ENCODE measurements around the gene ANKDD1B. TPM values are rescaled to one million over a fixed set of nuclear protein-coding genes. Genes with fewer than 3 reads are reported as not detected.

The ANKDD1B gene
- total and polyA plus RNA-seq, 9 of the 15 experiments (the other 6 are each of a cell fraction or from before 2014, with no cell fraction given): 0.04 to 0.29 (median 0.18) TPM; not detected in 1

DNA sequence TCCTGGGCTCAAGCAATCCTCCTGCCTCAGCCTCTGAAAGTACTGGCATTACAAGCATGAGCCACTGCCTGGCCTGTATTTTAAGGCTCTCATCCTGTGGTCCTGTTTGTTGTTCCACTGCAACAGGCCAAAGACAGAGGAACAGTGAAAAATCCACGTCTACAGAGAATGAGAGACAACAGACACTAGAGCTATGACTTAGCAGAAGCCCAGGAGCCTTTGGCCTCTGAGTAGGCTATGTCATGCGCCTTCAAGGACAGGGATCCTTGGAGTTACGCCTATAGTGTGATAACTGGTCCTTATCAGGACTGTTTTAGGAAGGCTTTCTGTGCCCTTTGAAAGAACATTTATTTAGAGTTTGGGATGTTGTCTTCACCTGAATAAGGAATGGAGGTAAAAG, 95.5 kb downstream of the ANKDD1B start (continued):
- TF ChIP-seq, protein P1, sequence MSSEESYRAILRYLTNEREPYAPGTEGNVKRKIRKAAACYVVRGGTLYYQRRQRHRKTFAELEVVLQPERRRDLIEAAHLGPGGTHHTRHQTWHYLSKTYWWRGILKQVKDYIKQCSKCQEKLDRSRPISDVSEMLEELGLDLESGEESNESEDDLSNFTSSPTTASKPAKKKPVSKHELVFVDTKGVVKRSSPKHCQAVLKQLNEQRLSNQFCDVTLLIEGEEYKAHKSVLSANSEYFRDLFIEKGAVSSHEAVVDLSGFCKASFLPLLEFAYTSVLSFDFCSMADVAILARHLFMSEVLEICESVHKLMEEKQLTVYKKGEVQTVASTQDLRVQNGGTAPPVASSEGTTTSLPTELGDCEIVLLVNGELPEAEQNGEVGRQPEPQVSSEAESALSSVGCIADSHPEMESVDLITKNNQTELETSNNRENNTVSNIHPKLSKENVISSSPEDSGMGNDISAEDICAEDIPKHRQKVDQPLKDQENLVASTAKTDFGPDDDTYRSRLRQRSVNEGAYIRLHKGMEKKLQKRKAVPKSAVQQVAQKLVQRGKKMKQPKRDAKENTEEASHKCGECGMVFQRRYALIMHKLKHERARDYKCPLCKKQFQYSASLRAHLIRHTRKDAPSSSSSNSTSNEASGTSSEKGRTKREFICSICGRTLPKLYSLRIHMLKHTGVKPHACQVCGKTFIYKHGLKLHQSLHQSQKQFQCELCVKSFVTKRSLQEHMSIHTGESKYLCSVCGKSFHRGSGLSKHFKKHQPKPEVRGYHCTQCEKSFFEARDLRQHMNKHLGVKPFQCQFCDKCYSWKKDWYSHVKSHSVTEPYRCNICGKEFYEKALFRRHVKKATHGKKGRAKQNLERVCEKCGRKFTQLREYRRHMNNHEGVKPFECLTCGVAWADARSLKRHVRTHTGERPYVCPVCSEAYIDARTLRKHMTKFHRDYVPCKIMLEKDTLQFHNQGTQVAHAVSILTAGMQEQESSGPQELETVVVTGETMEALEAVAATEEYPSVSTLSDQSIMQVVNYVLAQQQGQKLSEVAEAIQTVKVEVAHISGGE (CRISPR knock-in tag; IDR thresholded peaks at IDR 0.05): peak in 1 of 3 experiments; percentile 42; a peak in 1 of 6 replicates
- TF ChIP-seq C11orf30 (IDR thresholded peaks at IDR 0.05; ENCODE audit: low read depth) (peak; percentile 82), BCOR (IDR thresholded peaks at IDR 0.05) (no peak), FOSL1 (tag; conservative IDR thresholded peaks at IDR 0.05) (peak; percentile 48; the same call in 1 of the 2 replicates), ZFX (CRISPR knock-in tag; IDR thresholded peaks at IDR 0.05) (peak; percentile 67), JUNB (CRISPR knock-in tag; conservative IDR thresholded peaks at IDR 0.05) (no peak), ATF7 (IDR thresholded peaks at IDR 0.05) (peak; percentile 44; the same call in 1 of the 2 replicates), SOX6 (IDR thresholded peaks at IDR 0.05) (peak; percentile 57), JUND (IDR thresholded peaks at IDR 0.05; ENCODE audit: borderline replicate concordance, low read depth, low read length) (peak; percentile 73; the same call in 1 of the 2 replicates), JUND (tag; IDR thresholded peaks at IDR 0.05; ENCODE audit: borderline replicate concordance, low read depth, low read length) (peak; percentile 76; the same call in 2 of the 3 replicates), RBBP5 (IDR thresholded peaks at IDR 0.05; ENCODE audit: borderline replicate concordance, insufficient read depth, low read length, poor library complexity, severe bottlenecking) (peak; percentile 26), TCF7 (IDR thresholded peaks at IDR 0.05; ENCODE audit: borderline replicate concordance) (no peak), ZNF212 (CRISPR knock-in tag; IDR thresholded peaks at IDR 0.05) (no peak), SREBF2 (CRISPR knock-in tag; IDR thresholded peaks at IDR 0.05) (no peak), NFE2 (IDR thresholded peaks at IDR 0.05; ENCODE audit: low read depth) (peak; percentile 89), LARP7 (IDR thresholded peaks at IDR 0.05) (no peak), SMARCC2 (IDR thresholded peaks at IDR 0.05; ENCODE audit: low read depth) (no peak)
- TF ChIP-seq, protein P2, sequence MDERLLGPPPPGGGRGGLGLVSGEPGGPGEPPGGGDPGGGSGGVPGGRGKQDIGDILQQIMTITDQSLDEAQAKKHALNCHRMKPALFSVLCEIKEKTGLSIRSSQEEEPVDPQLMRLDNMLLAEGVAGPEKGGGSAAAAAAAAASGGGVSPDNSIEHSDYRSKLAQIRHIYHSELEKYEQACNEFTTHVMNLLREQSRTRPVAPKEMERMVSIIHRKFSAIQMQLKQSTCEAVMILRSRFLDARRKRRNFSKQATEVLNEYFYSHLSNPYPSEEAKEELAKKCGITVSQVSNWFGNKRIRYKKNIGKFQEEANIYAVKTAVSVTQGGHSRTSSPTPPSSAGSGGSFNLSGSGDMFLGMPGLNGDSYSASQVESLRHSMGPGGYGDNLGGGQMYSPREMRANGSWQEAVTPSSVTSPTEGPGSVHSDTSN (CRISPR knock-in tag; IDR thresholded peaks at IDR 0.05; ENCODE audit: low read depth): no peak
- TF ChIP-seq, protein P2 (tag; conservative IDR thresholded peaks at IDR 0.05; ENCODE audit: low read depth): 0 out of 2 replicates have a peak, but pooled peaks have one; percentile 28
- TF ChIP-seq, protein P3, sequence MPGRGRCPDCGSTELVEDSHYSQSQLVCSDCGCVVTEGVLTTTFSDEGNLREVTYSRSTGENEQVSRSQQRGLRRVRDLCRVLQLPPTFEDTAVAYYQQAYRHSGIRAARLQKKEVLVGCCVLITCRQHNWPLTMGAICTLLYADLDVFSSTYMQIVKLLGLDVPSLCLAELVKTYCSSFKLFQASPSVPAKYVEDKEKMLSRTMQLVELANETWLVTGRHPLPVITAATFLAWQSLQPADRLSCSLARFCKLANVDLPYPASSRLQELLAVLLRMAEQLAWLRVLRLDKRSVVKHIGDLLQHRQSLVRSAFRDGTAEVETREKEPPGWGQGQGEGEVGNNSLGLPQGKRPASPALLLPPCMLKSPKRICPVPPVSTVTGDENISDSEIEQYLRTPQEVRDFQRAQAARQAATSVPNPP (IDR thresholded peaks at IDR 0.05; ENCODE audit: borderline replicate concordance, insufficient read depth, insufficient read length): no peak
- TF ChIP-seq, protein P4, sequence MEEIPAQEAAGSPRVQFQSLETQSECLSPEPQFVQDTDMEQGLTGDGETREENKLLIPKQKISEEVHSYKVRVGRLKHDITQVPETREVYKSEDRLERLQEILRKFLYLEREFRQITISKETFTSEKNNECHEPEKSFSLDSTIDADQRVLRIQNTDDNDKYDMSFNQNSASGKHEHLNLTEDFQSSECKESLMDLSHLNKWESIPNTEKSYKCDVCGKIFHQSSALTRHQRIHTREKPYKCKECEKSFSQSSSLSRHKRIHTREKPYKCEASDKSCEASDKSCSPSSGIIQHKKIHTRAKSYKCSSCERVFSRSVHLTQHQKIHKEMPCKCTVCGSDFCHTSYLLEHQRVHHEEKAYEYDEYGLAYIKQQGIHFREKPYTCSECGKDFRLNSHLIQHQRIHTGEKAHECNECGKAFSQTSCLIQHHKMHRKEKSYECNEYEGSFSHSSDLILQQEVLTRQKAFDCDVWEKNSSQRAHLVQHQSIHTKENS (CRISPR knock-in tag; IDR thresholded peaks at IDR 0.05): no peak

All from K562 (cell line).